GM12878 (cell line): ENCODE measurements around the gene PPM1J. TPM values are rescaled to one million over a fixed set of nuclear protein-coding genes. Genes with fewer than 3 reads are reported as not detected.

Experiments used
- ATAC-seq: fragments of 200-7000 bp; cut with Tn5 transposase; 3 replicates; pipeline ENCODE4 v1.9.1; 2020; ENCODE audit warnings: mild to moderate bottlenecking, moderate library complexity
- BruUV-seq: library from RNA; stranded (reverse); fragments of 400-500 nt; replicated peaks from 2 replicates; lab custom pipeline; 2021; lab: Mats Ljungman, UMichigan
- CTCF ChIA-PET: fragments of 300-600 bp; sonication (Branson Sonifier 250); formaldehyde crosslinking; extraction: SDS; loops from one replicate; lab custom pipeline; 2021; ENCODE audit warnings: inconsistent platforms; lab: Yijun Ruan, JAX
- POLR2A ChIA-PET: fragments of 350-600 bp; formaldehyde crosslinking; extraction: SDS; loops from one replicate; lab custom pipeline; 2021; ENCODE audit warnings: inconsistent platforms; lab: Charles Lee
- RAD21 ChIA-PET: fragments of 300-600 bp; sonication (Branson Sonifier 250); formaldehyde crosslinking; loops from one replicate; lab custom pipeline; 2023; ENCODE audit warnings: antibody characterized with exemption; ENCODE audit not compliant: unreplicated experiment; lab: Charles Lee
- SMC1A ChIA-PET: fragments of 300-600 bp; sonication (Branson Sonifier 250); formaldehyde crosslinking; loops from one replicate; lab custom pipeline; 2023; ENCODE audit not compliant: unreplicated experiment, uncharacterized antibody; lab: Charles Lee
- DNase-seq: peaks from one replicate; pipeline ENCODE4 v3.0.0-alpha.2; 2011; ENCODE audit warnings: low read depth, low spot score
- FAIRE-seq: peaks from 3 replicates; lab custom pipeline; 2011; peaks lifted over from hg19 to GRCh38; lab: Jason Lieb, UNC
- H2AFZ ChIP-seq: 2 replicates; pipeline ENCODE4 v1.6.0; 2011; ENCODE audit warnings: low read depth, low read length, control low read depth; ENCODE audit not compliant: control insufficient read depth
- H3K27ac ChIP-seq: 2 replicates; pipeline ENCODE4 v1.5.1; 2011; ENCODE audit warnings: control low read depth; ENCODE audit not compliant: control insufficient read depth, insufficient read depth
- H3K27me3 ChIP-seq, 2 experiments: replicated peaks in 1 of 2; 2 replicates each; pipeline versions ENCODE4 v1.6.0 to v1.6.1; 2011; ENCODE audit warnings: low read length in 1 of 2; ENCODE audit not compliant: control insufficient read depth in 2 of 2, insufficient read depth in 2 of 2
- H3K36me3 ChIP-seq, 2 experiments: 2 replicates each; pipeline ENCODE4 v1.5.1; 2011; ENCODE audit warnings: low read length in 1 of 2; ENCODE audit not compliant: control insufficient read depth in 2 of 2, insufficient read depth in 2 of 2
- H3K4me1 ChIP-seq: 2 replicates; pipeline ENCODE4 v1.6.1; 2011; ENCODE audit warnings: mild to moderate bottlenecking, low read length, moderate library complexity, mixed read lengths; ENCODE audit not compliant: control insufficient read depth, insufficient read depth
- H3K4me2 ChIP-seq: 2 replicates; pipeline ENCODE4 v1.6.0; 2011; ENCODE audit warnings: control low read depth; ENCODE audit not compliant: control insufficient read depth, insufficient read depth
- H3K4me3 ChIP-seq: fragments of 200-600 bp; sonication (generic); 2 replicates; pipeline ENCODE4 v1.5.1; 2016
- H3K79me2 ChIP-seq: 2 replicates; pipeline ENCODE4 v1.6.0; 2011; ENCODE audit warnings: low read length; ENCODE audit not compliant: control insufficient read depth, insufficient read depth
- H3K9ac ChIP-seq: 2 replicates; pipeline ENCODE4 v1.8.0; 2011; ENCODE audit warnings: low read length, control low read depth, mixed read lengths; ENCODE audit not compliant: control insufficient read depth, insufficient read depth
- H3K9me3 ChIP-seq: replicated peaks from 3 replicates; pipeline ENCODE4 v1.5.1; 2011; ENCODE audit warnings: mild to moderate bottlenecking, low read length; ENCODE audit not compliant: control insufficient read depth, insufficient read depth
- H4K20me1 ChIP-seq: 2 replicates; pipeline ENCODE4 v1.6.0; 2011; ENCODE audit not compliant: control insufficient read depth, insufficient read depth
- BACH1 ChIP-seq: fragments of 450-650 bp; IDR thresholded peaks from 2 replicates; pipeline ENCODE4 v1.6.1; 2017; ENCODE audit warnings: mild to moderate bottlenecking, borderline replicate concordance
- CBX5 ChIP-seq: sonication (generic); IDR thresholded peaks from 2 replicates; pipeline ENCODE4 v1.6.1; 2016; ENCODE audit warnings: low read depth, moderate library complexity, mild to moderate bottlenecking, inconsistent platforms
- CHD4 ChIP-seq: fragments of 200-600 bp; sonication (generic); IDR thresholded peaks from 2 replicates; pipeline ENCODE4 v1.6.1; 2016; ENCODE audit warnings: mild to moderate bottlenecking
- CREB1 ChIP-seq: IDR thresholded peaks from 2 replicates; pipeline ENCODE4 v1.6.1; 2012; ENCODE audit warnings: low read depth, mild to moderate bottlenecking, inconsistent platforms
- FOXK2 ChIP-seq: fragments of 450-650 bp; IDR thresholded peaks from 2 replicates; pipeline ENCODE4 v1.6.1; 2017; ENCODE audit warnings: mild to moderate bottlenecking, moderate library complexity
- FOXM1 ChIP-seq: IDR thresholded peaks from 2 replicates; pipeline ENCODE4 v1.6.1; 2012; ENCODE audit warnings: low read depth, mild to moderate bottlenecking, inconsistent platforms, low read length, moderate library complexity
- LARP7 ChIP-seq: fragments of 450-650 bp; IDR thresholded peaks from 2 replicates; pipeline ENCODE4 v1.6.1; 2017; ENCODE audit warnings: mild to moderate bottlenecking
- MTA3 ChIP-seq: IDR thresholded peaks from 2 replicates; pipeline ENCODE4 v1.6.1; 2012; ENCODE audit warnings: low read length, inconsistent platforms, borderline replicate concordance
- NR2F1 ChIP-seq: fragments of 450-650 bp; conservative IDR thresholded peaks from 2 replicates; pipeline ENCODE4 v1.6.1; 2017; ENCODE audit warnings: mild to moderate bottlenecking
- RAD21 ChIP-seq: IDR thresholded peaks from 2 replicates; pipeline ENCODE4 v1.6.1; 2011; ENCODE audit warnings: mild to moderate bottlenecking, low read depth, low read length, moderate library complexity; ENCODE audit not compliant: insufficient read depth
- RB1 ChIP-seq: fragments of 450-650 bp; formaldehyde crosslinking; IDR thresholded peaks from 2 replicates; pipeline ENCODE4 v1.6.1; 2017; ENCODE audit warnings: mild to moderate bottlenecking, borderline replicate concordance
- SMC3 ChIP-seq: IDR thresholded peaks from 2 replicates; pipeline ENCODE4 v1.6.1; 2011; ENCODE audit warnings: low read length, improper control_type of control experiment, borderline replicate concordance
- SREBF2 ChIP-seq: IDR thresholded peaks from 2 replicates; pipeline ENCODE4 v1.6.1; 2012; ENCODE audit warnings: mild to moderate bottlenecking, low read length
- WGBS: methylation state at CpG from one replicate; pipeline ENCODE4 v1.1.6; 2016; ENCODE audit warnings: low lambda C conversion rate; ENCODE audit not compliant: insufficient replicate concordance, insufficient coverage; ENCODE audit errors: missing lambda C conversion rate; 5-methylcytosine and 5-hydroxymethylcytosine counted together
- in situ Hi-C: fragments of 300-500 bp; cut with MboI; formaldehyde crosslinking; loops from 9 replicates; pipeline ENCODE4 v1.14.3; 2018; ENCODE audit warnings: mixed read lengths
- intact Hi-C: fragments of 100-400 bp; cut with micrococcal nuclease; formaldehyde crosslinking; loops from one replicate; pipeline ENCODE4 v1.14.2; 2022; ENCODE audit not compliant: unreplicated experiment
- polyA plus RNA-seq, 11 experiments: library from polyadenylated mRNA; depleted of rRNA in 4 of 11; unstranded in 6 of 11; stranded (reverse) in 5 of 11; fragments of >200 nt; fragmentation: Nextera tagmentation in 4 of 11; fragmentation: Illumina TruSeq in 1 of 11; extraction: Ambion mirVana in 4 of 11; extraction: Trizol in 1 of 11; gene quantifications; 1 replicate in 1 of 11; 2 replicates in 10 of 11; pipeline versions ENCODE4 v1.2.1 to v1.2.3, GENCODE V29; 2011 to 2016; ENCODE audit warnings: inconsistent platforms in 2 of 11, missing spikeins in 2 of 11, low read depth in 1 of 11
- total RNA-seq, 4 experiments: library from RNA; depleted of rRNA in 3 of 4; stranded (reverse); fragments of >200 nt in 3 of 4; fragmentation: Illumina TruSeq in 1 of 4; extraction: Trizol in 1 of 4; gene quantifications; 2 replicates each; pipeline versions ENCODE4 v1.2.1 to v1.2.3, GENCODE V29; 2013 to 2021
- TF ChIP-seq, protein P1 (sequence below): IDR thresholded peaks from 2 replicates; pipeline ENCODE4 v1.6.1; 2011; ENCODE audit warnings: borderline replicate concordance, low read depth, mild to moderate bottlenecking, moderate library complexity, low read length; ENCODE audit not compliant: insufficient read depth, poor library complexity, severe bottlenecking
- TF ChIP-seq, protein P2 (sequence below): IDR thresholded peaks from 2 replicates; pipeline ENCODE4 v1.6.1; 2012; ENCODE audit warnings: low read length, inconsistent platforms
- TF ChIP-seq, protein P3 (sequence below), 3 experiments: IDR thresholded peaks in 2 of 3; conservative IDR thresholded peaks in 1 of 3; 2 replicates each; pipeline ENCODE4 v1.5.1; 2011; ENCODE audit warnings: low read depth in 3 of 3, low read length in 3 of 3, mild to moderate bottlenecking in 3 of 3, control low read depth in 2 of 3, moderate library complexity in 2 of 3, inconsistent platforms in 1 of 3, mixed read lengths in 1 of 3; ENCODE audit not compliant: control insufficient read depth in 2 of 3, insufficient read depth in 1 of 3; ENCODE audit errors: extremely low read depth in 1 of 3
- TF ChIP-seq, protein P4 (sequence below): IDR thresholded peaks from 2 replicates; pipeline ENCODE4 v1.6.1; 2011; ENCODE audit warnings: low read depth, low read length, improper control_type of control experiment, borderline replicate concordance

Gene PPM1J
- total and polyA plus RNA-seq, 10 of the 15 experiments (the other 5 are each of a cell fraction or from before 2014, with no cell fraction given) = 0.07 to 1.8 (median 0.59) TPM; not detected in 1

DNA sequence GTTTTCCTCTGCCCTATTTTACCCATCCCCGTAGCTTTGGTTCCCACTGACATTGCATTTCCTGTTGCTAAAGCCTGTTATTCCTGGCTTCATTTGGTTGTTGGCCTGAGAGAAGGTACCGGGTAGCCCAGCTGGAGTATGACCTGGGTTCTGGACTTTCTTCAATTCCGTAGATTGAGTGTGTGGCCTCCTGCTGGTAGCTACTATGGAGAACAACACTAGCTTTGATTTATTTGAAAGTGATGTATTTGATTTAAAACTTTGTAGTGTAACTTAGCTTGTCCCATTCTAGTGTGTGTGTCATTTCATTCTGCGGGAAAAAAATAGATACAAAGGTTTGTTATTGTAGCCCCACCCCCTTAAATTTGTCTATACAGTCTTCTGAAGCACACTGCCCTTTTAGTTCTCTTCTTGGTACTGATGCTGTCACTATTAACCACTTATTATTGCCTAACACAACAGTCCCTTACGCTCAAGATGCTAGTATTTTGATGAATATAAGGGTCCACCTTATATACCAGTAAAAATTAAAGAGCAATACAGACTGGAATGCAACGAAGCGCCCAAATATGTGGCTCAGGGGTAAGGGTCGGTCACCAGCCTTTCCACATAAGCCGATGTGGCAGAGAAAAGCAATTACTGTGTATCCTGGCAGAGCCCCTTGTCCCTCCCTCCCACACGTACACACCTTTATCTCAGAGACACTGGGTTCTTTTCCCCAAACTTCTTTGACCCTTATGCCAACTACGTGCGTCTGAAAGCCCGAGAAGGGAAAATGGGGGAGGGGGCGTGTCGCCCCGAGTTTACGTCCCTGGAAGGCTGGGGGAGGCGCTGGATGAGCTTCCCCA is 41.3 kb downstream of the PPM1J start:
- Histone ChIP-seq H3K36me3 (no peaks in the 10 kb centered on the region; a peak in 1 of 4 replicates), H3K4me1 (peaks cover 9% of the 10 kb centered on the region), H3K9ac (peak overlapping the region; percentile 75), H3K79me2 (peaks cover 17% of the 10 kb centered on the region), H3K9me3 (no peaks in the 10 kb centered on the region), H3K4me3 (peak overlapping the region; percentile 86), H3K4me2 (peak overlapping the region; percentile 93), H4K20me1 (no peaks in the 10 kb centered on the region)
- intact Hi-C loops = loop anchor here (1.0 to 2.0 kb wide), 2 partner anchors 31 to 55 kb away; partner anchors contain the start of genes CAPZA1 and ST7L
- peak; percentile 49 for FAIRE-seq
- ChIA-PET SMC1A (interaction anchor here (0.7 to 3.9 kb wide), 17 partner anchors 10 to 283 kb away, joined by 3 to 28 read pairs (median 6); partner anchors contain the start of genes PPM1J, RHOC and ST7L), POLR2A (interaction anchor here (0.5 to 2.0 kb wide), 10 partner anchors 19 to 401 kb away, joined by 3 to 21 read pairs (median 4); no protein-coding TSS in a partner anchor), RAD21 (interaction anchor here (0.6 to 4.8 kb wide), 13 partner anchors 23 to 465 kb away, joined by 3 to 42 read pairs (median 8); partner anchors contain the start of genes CAPZA1, PPM1J and ST7L)
- DNase-seq = no peak
- BruUV-seq = no TSS peak
- WGBS = 14% methylated on average over 18 of the region's 18 CpGs
- in situ Hi-C loops = no loop called here
- ATAC-seq = peak; percentile 15
- TF ChIP-seq NR2F1 = no peak
- TF ChIP-seq, protein P1, sequence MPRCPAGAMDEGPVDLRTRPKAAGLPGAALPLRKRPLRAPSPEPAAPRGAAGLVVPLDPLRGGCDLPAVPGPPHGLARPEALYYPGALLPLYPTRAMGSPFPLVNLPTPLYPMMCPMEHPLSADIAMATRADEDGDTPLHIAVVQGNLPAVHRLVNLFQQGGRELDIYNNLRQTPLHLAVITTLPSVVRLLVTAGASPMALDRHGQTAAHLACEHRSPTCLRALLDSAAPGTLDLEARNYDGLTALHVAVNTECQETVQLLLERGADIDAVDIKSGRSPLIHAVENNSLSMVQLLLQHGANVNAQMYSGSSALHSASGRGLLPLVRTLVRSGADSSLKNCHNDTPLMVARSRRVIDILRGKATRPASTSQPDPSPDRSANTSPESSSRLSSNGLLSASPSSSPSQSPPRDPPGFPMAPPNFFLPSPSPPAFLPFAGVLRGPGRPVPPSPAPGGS = peak; percentile 9
- 0 out of 2 replicates have a peak, but pooled peaks have one; percentile 20 for TF ChIP-seq SMC3
- peak; percentile 78; the same call in 1 of the 2 replicates for TF ChIP-seq MTA3
- no peak for TF ChIP-seq FOXK2
- no peak for TF ChIP-seq RB1
- 0 out of 2 replicates have a peak, but pooled peaks have one; percentile 8 for TF ChIP-seq CREB1
- TF ChIP-seq SREBF2 = no peak
- TF ChIP-seq RAD21 = peak; percentile 29
- no peak for TF ChIP-seq CHD4
- 0 out of 2 replicates have a peak, but pooled peaks have one; percentile 35 for TF ChIP-seq FOXM1
- TF ChIP-seq, protein P2, sequence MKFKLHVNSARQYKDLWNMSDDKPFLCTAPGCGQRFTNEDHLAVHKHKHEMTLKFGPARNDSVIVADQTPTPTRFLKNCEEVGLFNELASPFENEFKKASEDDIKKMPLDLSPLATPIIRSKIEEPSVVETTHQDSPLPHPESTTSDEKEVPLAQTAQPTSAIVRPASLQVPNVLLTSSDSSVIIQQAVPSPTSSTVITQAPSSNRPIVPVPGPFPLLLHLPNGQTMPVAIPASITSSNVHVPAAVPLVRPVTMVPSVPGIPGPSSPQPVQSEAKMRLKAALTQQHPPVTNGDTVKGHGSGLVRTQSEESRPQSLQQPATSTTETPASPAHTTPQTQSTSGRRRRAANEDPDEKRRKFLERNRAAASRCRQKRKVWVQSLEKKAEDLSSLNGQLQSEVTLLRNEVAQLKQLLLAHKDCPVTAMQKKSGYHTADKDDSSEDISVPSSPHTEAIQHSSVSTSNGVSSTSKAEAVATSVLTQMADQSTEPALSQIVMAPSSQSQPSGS = peak; percentile 13
- TF ChIP-seq BACH1 = no peak
- TF ChIP-seq, protein P3, sequence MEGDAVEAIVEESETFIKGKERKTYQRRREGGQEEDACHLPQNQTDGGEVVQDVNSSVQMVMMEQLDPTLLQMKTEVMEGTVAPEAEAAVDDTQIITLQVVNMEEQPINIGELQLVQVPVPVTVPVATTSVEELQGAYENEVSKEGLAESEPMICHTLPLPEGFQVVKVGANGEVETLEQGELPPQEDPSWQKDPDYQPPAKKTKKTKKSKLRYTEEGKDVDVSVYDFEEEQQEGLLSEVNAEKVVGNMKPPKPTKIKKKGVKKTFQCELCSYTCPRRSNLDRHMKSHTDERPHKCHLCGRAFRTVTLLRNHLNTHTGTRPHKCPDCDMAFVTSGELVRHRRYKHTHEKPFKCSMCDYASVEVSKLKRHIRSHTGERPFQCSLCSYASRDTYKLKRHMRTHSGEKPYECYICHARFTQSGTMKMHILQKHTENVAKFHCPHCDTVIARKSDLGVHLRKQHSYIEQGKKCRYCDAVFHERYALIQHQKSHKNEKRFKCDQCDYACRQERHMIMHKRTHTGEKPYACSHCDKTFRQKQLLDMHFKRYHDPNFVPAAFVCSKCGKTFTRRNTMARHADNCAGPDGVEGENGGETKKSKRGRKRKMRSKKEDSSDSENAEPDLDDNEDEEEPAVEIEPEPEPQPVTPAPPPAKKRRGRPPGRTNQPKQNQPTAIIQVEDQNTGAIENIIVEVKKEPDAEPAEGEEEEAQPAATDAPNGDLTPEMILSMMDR (IDR thresholded peaks at IDR 0.05 in 2 of 3, conservative IDR thresholded peaks at IDR 0.05 in 1 of 3; ENCODE audit: control insufficient read depth in 2 of 3, extremely low read depth in 1 of 3, insufficient read depth in 1 of 3, low read depth in 3 of 3, low read length in 3 of 3) = peak; percentile 31 to 45 (median 33); a peak in 3 of 6 replicates
- TF ChIP-seq CBX5 = no peak
- no peak for TF ChIP-seq LARP7
- TF ChIP-seq, protein P4, sequence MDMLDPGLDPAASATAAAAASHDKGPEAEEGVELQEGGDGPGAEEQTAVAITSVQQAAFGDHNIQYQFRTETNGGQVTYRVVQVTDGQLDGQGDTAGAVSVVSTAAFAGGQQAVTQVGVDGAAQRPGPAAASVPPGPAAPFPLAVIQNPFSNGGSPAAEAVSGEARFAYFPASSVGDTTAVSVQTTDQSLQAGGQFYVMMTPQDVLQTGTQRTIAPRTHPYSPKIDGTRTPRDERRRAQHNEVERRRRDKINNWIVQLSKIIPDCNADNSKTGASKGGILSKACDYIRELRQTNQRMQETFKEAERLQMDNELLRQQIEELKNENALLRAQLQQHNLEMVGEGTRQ = no peak
- TF ChIP-seq, all 136 proteins: peak for 8
- H3K27ac ChIP-seq = peak overlapping the region; percentile 81
- CTCF ChIA-PET = interaction anchor here (0.7 to 6.2 kb wide), 18 partner anchors 9 to 282 kb away, joined by 3 to 33 read pairs (median 5); partner anchors contain the start of genes PPM1J and RHOC
- H3K27me3 ChIP-seq = no peaks in the 10 kb centered on the region
- peak overlapping the region; percentile 83 for H2AFZ ChIP-seq
